Suprapubic skin (tissue), 4 donors: ENCODE measurements around the gene VSTM2B. TPM values are rescaled to one million over a fixed set of nuclear protein-coding genes. Genes with fewer than 3 reads are reported as not detected.
"Not testable (repeated sequence)": the region's sequence is repeated elsewhere in the genome, so short reads cannot be mapped to it uniquely, and the experiment has no call there.

Source experiments
- DNase-seq, 2 donors: peaks; one replicate each; pipeline ENCODE4 v3.0.0-alpha.2; 2019; ENCODE audit warnings: low spot score in 2 of 2
- H3K27ac ChIP-seq: fragments of 200-600 bp; sonication (generic); one replicate; pipeline ENCODE4 v1.5.1; 2019
- H3K27me3 ChIP-seq: fragments of 200-600 bp; sonication (generic); one replicate; pipeline ENCODE4 v1.5.1; 2019
- H3K36me3 ChIP-seq: fragments of 200-600 bp; sonication (generic); one replicate; pipeline ENCODE4 v1.5.1; 2019
- H3K4me1 ChIP-seq: fragments of 200-600 bp; sonication (generic); one replicate; pipeline ENCODE4 v1.5.1; 2019
- H3K4me3 ChIP-seq: fragments of 200-600 bp; sonication (generic); one replicate; pipeline ENCODE4 v1.5.1; 2019; ENCODE audit warnings: mild to moderate bottlenecking
- H3K9me3 ChIP-seq: fragments of 200-600 bp; sonication (generic); one replicate; pipeline ENCODE4 v1.5.1; 2019
- CTCF ChIP-seq, 2 donors: fragments of 200-600 bp in 1 of 2; fragments of 450-650 bp in 1 of 2; sonication (generic) in 1 of 2; IDR thresholded peaks; one replicate each; pipeline ENCODE4 v1.5.1; 2016 to 2019; ENCODE audit warnings: antibody characterized with exemption in 2 of 2, mild to moderate bottlenecking in 1 of 2, moderate library complexity in 1 of 2
- EP300 ChIP-seq: sonication (generic); formaldehyde crosslinking; IDR thresholded peaks from one replicate; pipeline ENCODE4 v1.6.1; 2017; ENCODE audit warnings: antibody characterized with exemption
- POLR2A ChIP-seq, 2 donors: fragments of 450-650 bp; IDR thresholded peaks; one replicate each; pipeline ENCODE4 v1.6.1; 2017; ENCODE audit warnings: antibody characterized with exemption in 2 of 2, mild to moderate bottlenecking in 2 of 2, moderate library complexity in 2 of 2
- POLR2AphosphoS5 ChIP-seq, 3 donors: sonication (generic); formaldehyde crosslinking; IDR thresholded peaks; one replicate each; pipeline ENCODE4 v1.6.1; 2017; ENCODE audit warnings: antibody characterized with exemption in 3 of 3
- WGBS: methylation state at CpG from one replicate; pipeline ENCODE4 v1.1.5; 2018; 5-methylcytosine and 5-hydroxymethylcytosine counted together
- total RNA-seq, 4 donors: library from RNA; depleted of rRNA; stranded (reverse); fragments of >200 nt; gene quantifications; one replicate each; pipeline ENCODE4 v1.1.0, GENCODE V29; 2016

Gene VSTM2B
- total RNA-seq, 4 donors from 2014 or later = not detected

GRCh38 chr19:29485293-29485692 is 40.5 kb upstream of the VSTM2B start:
- H3K36me3 ChIP-seq = no peaks in the 10 kb centered on the region
- TF ChIP-seq POLR2A (IDR thresholded peaks at IDR 0.05) = no peak
- no peak for TF ChIP-seq EP300
- no peak for TF ChIP-seq CTCF (IDR thresholded peaks at IDR 0.05)
- no peak for TF ChIP-seq POLR2AphosphoS5 (IDR thresholded peaks at IDR 0.05)
- DNase-seq = peak; percentile 40 to 72

GRCh38 chr19:29486961-29487360 is 38.8 kb upstream of the VSTM2B start:
- not testable (repeated sequence) for H3K4me1 ChIP-seq, DNase-seq, H3K9me3 ChIP-seq, H3K4me3 ChIP-seq, H3K27ac ChIP-seq, H3K36me3 ChIP-seq
- 93% methylated on average over 9 of the region's 9 CpGs for WGBS
- H3K27me3 ChIP-seq = peaks cover 14% of the 10 kb centered on the region

More at GRCh38 chr19:29485293-29485692, 40.5 kb upstream of the VSTM2B start:
- H3K27me3 ChIP-seq = peaks cover 5% of the 10 kb centered on the region
- WGBS = 64% methylated on average over 7 of the region's 7 CpGs
- no peak overlapping the region for H3K4me3 ChIP-seq
- H3K9me3 ChIP-seq = no peaks in the 10 kb centered on the region
- H3K27ac ChIP-seq = no peak overlapping the region
- no peaks in the 10 kb centered on the region for H3K4me1 ChIP-seq

GRCh38 chr19:29487432-29487831 is 38.4 kb upstream of the VSTM2B start:
- no peak for TF ChIP-seq CTCF (IDR thresholded peaks at IDR 0.05)
- TF ChIP-seq POLR2AphosphoS5 (IDR thresholded peaks at IDR 0.05) = no peak
- TF ChIP-seq EP300 = no peak
- no peak for TF ChIP-seq POLR2A (IDR thresholded peaks at IDR 0.05)
- no peak for DNase-seq
- Histone ChIP-seq H3K27me3 (peaks cover 16% of the 10 kb centered on the region), H3K4me1 (peaks cover 2% of the 10 kb centered on the region), H3K36me3 (no peaks in the 10 kb centered on the region), H3K9me3 (no peaks in the 10 kb centered on the region), H3K27ac (no peak overlapping the region), H3K4me3 (no peak overlapping the region)
- WGBS = 74% methylated on average over 7 of the region's 7 CpGs

- WGBS = 64% methylated on average over 5 of the region's 5 CpGs
- H3K9me3 ChIP-seq = no peaks in the 10 kb centered on the region
- H3K27ac ChIP-seq = no peak overlapping the region
- peaks cover 16% of the 10 kb centered on the region for H3K27me3 ChIP-seq
- TF ChIP-seq CTCF (IDR thresholded peaks at IDR 0.05) (no peak), POLR2AphosphoS5 (IDR thresholded peaks at IDR 0.05) (no peak), POLR2A (IDR thresholded peaks at IDR 0.05) (no peak), EP300 (no peak)
- no peak for DNase-seq
- no peaks in the 10 kb centered on the region for H3K36me3 ChIP-seq
- H3K4me1 ChIP-seq = peaks cover 5% of the 10 kb centered on the region
- no peak overlapping the region for H3K4me3 ChIP-seq
Measured at GRCh38 chr19:29488316-29488715, 37.5 kb upstream of the VSTM2B start.

GRCh38 chr19:29489172-29489951 is 36.4 kb upstream of the VSTM2B start:
- H3K4me1 ChIP-seq = peaks cover 5% of the 10 kb centered on the region
- H3K9me3 ChIP-seq = no peaks in the 10 kb centered on the region
- no peak for DNase-seq
- no peak overlapping the region for H3K4me3 ChIP-seq
- no peak overlapping the region for H3K27ac ChIP-seq
- H3K27me3 ChIP-seq = peaks cover 16% of the 10 kb centered on the region
- TF ChIP-seq EP300 (no peak), CTCF (IDR thresholded peaks at IDR 0.05) (no peak), POLR2A (IDR thresholded peaks at IDR 0.05) (no peak), POLR2AphosphoS5 (IDR thresholded peaks at IDR 0.05) (no peak)
- no peaks in the 10 kb centered on the region for H3K36me3 ChIP-seq
- 61% methylated on average over 13 of the region's 16 CpGs for WGBS
